HepG2 (cell line): ENCODE data around the gene DNM3. TPM values are rescaled to one million over a fixed set of nuclear protein-coding genes. Genes with fewer than 3 reads are reported as not detected.

Experiments
- FIP1L1 ChIP-seq: fragments of 200-400 bp; formaldehyde crosslinking; IDR thresholded peaks from 2 replicates; pipeline ENCODE4 v1.6.1; 2018; ENCODE audit warnings: low read depth, mild to moderate bottlenecking, low read length, moderate library complexity, borderline replicate concordance; ENCODE audit not compliant: insufficient read depth
- FOXJ3 ChIP-seq: sonication (generic); formaldehyde crosslinking; IDR thresholded peaks from 2 replicates; pipeline ENCODE4 v1.4.0; 2020; ENCODE audit warnings: missing genetic modification reagents, mild to moderate bottlenecking, borderline replicate concordance
- GLI4 ChIP-seq: sonication (generic); formaldehyde crosslinking; IDR thresholded peaks from 2 replicates; pipeline ENCODE4 v1.5.1; 2020; ENCODE audit warnings: missing genetic modification reagents, mild to moderate bottlenecking, moderate library complexity, borderline replicate concordance
- KDM5B ChIP-seq: sonication (generic); formaldehyde crosslinking; IDR thresholded peaks from 2 replicates; pipeline ENCODE4 v1.4.0; 2020; ENCODE audit warnings: missing genetic modification reagents, mild to moderate bottlenecking, borderline replicate concordance
- ZNF296 ChIP-seq: sonication (generic); formaldehyde crosslinking; conservative IDR thresholded peaks from 2 replicates; pipeline ENCODE4 v1.5.0; 2020; ENCODE audit warnings: mild to moderate bottlenecking, missing genetic modification reagents
- ZNF563 ChIP-seq: sonication (generic); formaldehyde crosslinking; IDR thresholded peaks from 2 replicates; pipeline ENCODE4 v1.8.0; 2022; ENCODE audit warnings: mild to moderate bottlenecking, moderate library complexity, missing genetic modification reagents
- ZNF7 ChIP-seq: IDR thresholded peaks from 2 replicates; pipeline ENCODE4 v1.6.1; 2016; ENCODE audit warnings: missing biosample characterization, missing genetic modification reagents
- ZNF747 ChIP-seq: sonication (generic); formaldehyde crosslinking; IDR thresholded peaks from 2 replicates; pipeline ENCODE4 v1.8.1; 2023; ENCODE audit warnings: missing genetic modification reagents, mild to moderate bottlenecking, borderline replicate concordance
- polyA plus RNA-seq, 8 experiments: library from polyadenylated mRNA; depleted of rRNA in 3 of 8; stranded (reverse) in 7 of 8; unstranded in 1 of 8; fragments of >200 nt; fragmentation: Illumina TruSeq in 4 of 8; extraction: Trizol in 4 of 8; gene quantifications; 2 replicates each; pipeline versions ENCODE4 v1.2.1 to v1.2.3, GENCODE V29; 2011 to 2016; ENCODE audit warnings: low read depth in 4 of 8, missing spikeins in 1 of 8, mixed read lengths in 1 of 8; ENCODE audit not compliant: insufficient read depth in 1 of 8
- total RNA-seq, 5 experiments: library from RNA; depleted of rRNA; stranded (reverse); fragments of >200 nt; fragmentation: Illumina TruSeq; extraction: Trizol; gene quantifications; 2 replicates each; pipeline ENCODE4 v1.2.3, GENCODE V29; 2016; ENCODE audit warnings: low read depth in 1 of 5
- TF ChIP-seq, protein P1 (sequence below), 2 experiments: IDR thresholded peaks; 2 replicates each; pipeline ENCODE4 v1.6.1; 2011 to 2012; ENCODE audit warnings: low read length in 2 of 2, borderline replicate concordance in 1 of 2, low read depth in 1 of 2, mild to moderate bottlenecking in 1 of 2, moderate library complexity in 1 of 2
- TF ChIP-seq, protein P2 (sequence below): sonication (generic); formaldehyde crosslinking; IDR thresholded peaks from 2 replicates; pipeline ENCODE4 v1.4.0; 2020; ENCODE audit warnings: missing genetic modification reagents
- TF ChIP-seq, protein P3 (sequence below): IDR thresholded peaks from 2 replicates; pipeline ENCODE4 v1.6.1; 2016; ENCODE audit warnings: missing genetic modification reagents, missing compliant biosample characterization
- TF ChIP-seq, protein P4 (sequence below): sonication (generic); formaldehyde crosslinking; IDR thresholded peaks from 2 replicates; pipeline ENCODE4 v1.8.1; 2023; ENCODE audit warnings: mild to moderate bottlenecking, missing genetic modification reagents
- TF ChIP-seq, protein P5 (sequence below): sonication (generic); formaldehyde crosslinking; IDR thresholded peaks from 2 replicates; pipeline ENCODE4 v1.5.0; 2020; ENCODE audit warnings: mild to moderate bottlenecking, missing genetic modification reagents
- TF ChIP-seq, protein P6 (sequence below): sonication (generic); formaldehyde crosslinking; IDR thresholded peaks from 2 replicates; pipeline ENCODE4 v1.5.0; 2020; ENCODE audit warnings: mild to moderate bottlenecking, missing genetic modification reagents, borderline replicate concordance

Gene DNM3
- total and polyA plus RNA-seq, 2 of the 13 experiments (the other 11 are each of a cell fraction or from before 2014, with no cell fraction given), result 0.05 TPM; not detected in 1

DNA sequence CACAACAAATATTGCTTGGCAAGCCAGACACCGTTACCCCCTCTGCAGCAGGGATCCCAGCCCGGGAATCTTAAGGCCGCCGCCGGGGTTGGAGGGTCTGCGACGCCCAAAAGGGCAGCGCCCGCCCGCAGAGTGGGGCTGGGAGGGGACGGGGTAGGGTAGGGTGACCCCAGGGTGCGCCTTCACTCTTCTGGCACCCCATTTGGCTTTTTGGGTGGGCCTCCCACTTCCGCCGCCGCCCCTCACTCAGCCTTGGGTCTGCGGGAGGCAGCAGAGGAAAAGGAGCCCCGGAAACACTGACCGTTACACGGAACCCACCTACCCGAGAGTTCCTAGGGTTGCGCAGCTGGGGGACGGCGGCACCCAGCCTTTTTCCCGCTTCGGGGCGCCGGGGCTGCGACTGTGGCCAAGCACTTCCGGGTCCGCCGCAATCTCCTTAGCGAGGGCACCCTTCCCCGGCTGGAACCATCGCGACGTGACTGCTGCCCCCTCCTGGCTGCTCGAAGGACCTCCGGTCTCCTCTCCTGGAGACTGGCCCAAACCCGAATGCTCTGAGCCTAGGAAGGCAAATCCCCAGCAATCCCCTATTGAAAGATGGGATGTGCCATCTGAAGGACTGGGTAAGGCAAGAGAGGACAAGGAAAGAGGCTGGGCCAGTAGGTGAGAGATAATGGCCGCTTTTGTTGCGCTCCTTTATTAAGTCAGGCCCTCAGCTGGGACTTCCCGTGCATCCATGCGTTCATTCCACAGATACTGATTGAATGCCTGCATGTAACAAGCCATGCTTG lies 602.6 kb downstream of the DNM3 start, which contains the start of gene PIGC (continued):
- TF ChIP-seq KDM5B (CRISPR knock-in tag), result peak; percentile 70; the same call in 1 of the 2 replicates
- TF ChIP-seq, protein P1, sequence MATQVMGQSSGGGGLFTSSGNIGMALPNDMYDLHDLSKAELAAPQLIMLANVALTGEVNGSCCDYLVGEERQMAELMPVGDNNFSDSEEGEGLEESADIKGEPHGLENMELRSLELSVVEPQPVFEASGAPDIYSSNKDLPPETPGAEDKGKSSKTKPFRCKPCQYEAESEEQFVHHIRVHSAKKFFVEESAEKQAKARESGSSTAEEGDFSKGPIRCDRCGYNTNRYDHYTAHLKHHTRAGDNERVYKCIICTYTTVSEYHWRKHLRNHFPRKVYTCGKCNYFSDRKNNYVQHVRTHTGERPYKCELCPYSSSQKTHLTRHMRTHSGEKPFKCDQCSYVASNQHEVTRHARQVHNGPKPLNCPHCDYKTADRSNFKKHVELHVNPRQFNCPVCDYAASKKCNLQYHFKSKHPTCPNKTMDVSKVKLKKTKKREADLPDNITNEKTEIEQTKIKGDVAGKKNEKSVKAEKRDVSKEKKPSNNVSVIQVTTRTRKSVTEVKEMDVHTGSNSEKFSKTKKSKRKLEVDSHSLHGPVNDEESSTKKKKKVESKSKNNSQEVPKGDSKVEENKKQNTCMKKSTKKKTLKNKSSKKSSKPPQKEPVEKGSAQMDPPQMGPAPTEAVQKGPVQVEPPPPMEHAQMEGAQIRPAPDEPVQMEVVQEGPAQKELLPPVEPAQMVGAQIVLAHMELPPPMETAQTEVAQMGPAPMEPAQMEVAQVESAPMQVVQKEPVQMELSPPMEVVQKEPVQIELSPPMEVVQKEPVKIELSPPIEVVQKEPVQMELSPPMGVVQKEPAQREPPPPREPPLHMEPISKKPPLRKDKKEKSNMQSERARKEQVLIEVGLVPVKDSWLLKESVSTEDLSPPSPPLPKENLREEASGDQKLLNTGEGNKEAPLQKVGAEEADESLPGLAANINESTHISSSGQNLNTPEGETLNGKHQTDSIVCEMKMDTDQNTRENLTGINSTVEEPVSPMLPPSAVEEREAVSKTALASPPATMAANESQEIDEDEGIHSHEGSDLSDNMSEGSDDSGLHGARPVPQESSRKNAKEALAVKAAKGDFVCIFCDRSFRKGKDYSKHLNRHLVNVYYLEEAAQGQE (IDR thresholded peaks at IDR 0.05; ENCODE audit: borderline replicate concordance in 1 of 2, low read depth in 1 of 2, low read length in 2 of 2), result no peak
- TF ChIP-seq, protein P2, sequence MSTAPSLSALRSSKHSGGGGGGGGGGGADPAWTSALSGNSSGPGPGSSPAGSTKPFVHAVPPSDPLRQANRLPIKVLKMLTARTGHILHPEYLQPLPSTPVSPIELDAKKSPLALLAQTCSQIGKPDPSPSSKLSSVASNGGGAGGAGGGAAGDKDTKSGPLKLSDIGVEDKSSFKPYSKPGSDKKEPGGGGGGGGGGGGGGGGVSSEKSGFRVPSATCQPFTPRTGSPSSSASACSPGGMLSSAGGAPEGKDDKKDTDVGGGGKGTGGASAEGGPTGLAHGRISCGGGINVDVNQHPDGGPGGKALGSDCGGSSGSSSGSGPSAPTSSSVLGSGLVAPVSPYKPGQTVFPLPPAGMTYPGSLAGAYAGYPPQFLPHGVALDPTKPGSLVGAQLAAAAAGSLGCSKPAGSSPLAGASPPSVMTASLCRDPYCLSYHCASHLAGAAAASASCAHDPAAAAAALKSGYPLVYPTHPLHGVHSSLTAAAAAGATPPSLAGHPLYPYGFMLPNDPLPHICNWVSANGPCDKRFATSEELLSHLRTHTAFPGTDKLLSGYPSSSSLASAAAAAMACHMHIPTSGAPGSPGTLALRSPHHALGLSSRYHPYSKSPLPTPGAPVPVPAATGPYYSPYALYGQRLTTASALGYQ (CRISPR knock-in tag), result no peak
- no peak for TF ChIP-seq ZNF7 (CRISPR knock-in tag)
- peak; percentile 78; the same call in 1 of the 2 replicates for TF ChIP-seq ZNF747 (CRISPR knock-in tag)
- TF ChIP-seq ZNF296 (CRISPR knock-in tag), result no peak
- peak; percentile 67; the same call in 1 of the 2 replicates for TF ChIP-seq GLI4
- TF ChIP-seq, protein P3, sequence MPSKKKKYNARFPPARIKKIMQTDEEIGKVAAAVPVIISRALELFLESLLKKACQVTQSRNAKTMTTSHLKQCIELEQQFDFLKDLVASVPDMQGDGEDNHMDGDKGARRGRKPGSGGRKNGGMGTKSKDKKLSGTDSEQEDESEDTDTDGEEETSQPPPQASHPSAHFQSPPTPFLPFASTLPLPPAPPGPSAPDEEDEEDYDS (CRISPR knock-in tag), result no peak; the same call in 1 of the 2 replicates
- no peak for TF ChIP-seq FOXJ3 (CRISPR knock-in tag)
- TF ChIP-seq, protein P4, sequence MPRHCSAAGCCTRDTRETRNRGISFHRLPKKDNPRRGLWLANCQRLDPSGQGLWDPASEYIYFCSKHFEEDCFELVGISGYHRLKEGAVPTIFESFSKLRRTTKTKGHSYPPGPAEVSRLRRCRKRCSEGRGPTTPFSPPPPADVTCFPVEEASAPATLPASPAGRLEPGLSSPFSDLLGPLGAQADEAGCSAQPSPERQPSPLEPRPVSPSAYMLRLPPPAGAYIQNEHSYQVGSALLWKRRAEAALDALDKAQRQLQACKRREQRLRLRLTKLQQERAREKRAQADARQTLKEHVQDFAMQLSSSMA, result no peak
- peak; percentile 86 for TF ChIP-seq ZNF563
- TF ChIP-seq, protein P5, sequence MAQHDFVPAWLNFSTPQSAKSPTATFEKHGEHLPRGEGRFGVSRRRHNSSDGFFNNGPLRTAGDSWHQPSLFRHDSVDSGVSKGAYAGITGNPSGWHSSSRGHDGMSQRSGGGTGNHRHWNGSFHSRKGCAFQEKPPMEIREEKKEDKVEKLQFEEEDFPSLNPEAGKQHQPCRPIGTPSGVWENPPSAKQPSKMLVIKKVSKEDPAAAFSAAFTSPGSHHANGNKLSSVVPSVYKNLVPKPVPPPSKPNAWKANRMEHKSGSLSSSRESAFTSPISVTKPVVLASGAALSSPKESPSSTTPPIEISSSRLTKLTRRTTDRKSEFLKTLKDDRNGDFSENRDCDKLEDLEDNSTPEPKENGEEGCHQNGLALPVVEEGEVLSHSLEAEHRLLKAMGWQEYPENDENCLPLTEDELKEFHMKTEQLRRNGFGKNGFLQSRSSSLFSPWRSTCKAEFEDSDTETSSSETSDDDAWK (CRISPR knock-in tag), result no peak
- TF ChIP-seq, protein P6, sequence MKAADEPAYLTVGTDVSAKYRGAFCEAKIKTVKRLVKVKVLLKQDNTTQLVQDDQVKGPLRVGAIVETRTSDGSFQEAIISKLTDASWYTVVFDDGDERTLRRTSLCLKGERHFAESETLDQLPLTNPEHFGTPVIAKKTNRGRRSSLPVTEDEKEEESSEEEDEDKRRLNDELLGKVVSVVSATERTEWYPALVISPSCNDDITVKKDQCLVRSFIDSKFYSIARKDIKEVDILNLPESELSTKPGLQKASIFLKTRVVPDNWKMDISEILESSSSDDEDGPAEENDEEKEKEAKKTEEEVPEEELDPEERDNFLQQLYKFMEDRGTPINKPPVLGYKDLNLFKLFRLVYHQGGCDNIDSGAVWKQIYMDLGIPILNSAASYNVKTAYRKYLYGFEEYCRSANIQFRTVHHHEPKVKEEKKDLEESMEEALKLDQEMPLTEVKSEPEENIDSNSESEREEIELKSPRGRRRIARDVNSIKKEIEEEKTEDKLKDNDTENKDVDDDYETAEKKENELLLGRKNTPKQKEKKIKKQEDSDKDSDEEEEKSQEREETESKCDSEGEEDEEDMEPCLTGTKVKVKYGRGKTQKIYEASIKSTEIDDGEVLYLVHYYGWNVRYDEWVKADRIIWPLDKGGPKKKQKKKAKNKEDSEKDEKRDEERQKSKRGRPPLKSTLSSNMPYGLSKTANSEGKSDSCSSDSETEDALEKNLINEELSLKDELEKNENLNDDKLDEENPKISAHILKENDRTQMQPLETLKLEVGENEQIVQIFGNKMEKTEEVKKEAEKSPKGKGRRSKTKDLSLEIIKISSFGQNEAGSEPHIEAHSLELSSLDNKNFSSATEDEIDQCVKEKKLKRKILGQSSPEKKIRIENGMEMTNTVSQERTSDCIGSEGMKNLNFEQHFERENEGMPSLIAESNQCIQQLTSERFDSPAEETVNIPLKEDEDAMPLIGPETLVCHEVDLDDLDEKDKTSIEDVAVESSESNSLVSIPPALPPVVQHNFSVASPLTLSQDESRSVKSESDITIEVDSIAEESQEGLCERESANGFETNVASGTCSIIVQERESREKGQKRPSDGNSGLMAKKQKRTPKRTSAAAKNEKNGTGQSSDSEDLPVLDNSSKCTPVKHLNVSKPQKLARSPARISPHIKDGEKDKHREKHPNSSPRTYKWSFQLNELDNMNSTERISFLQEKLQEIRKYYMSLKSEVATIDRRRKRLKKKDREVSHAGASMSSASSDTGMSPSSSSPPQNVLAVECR (CRISPR knock-in tag), result peak; percentile 84
- TF ChIP-seq FIP1L1, result no peak
